H1 (cell line): ENCODE measurements around the gene VAMP2. TPM values are rescaled to one million over a fixed set of nuclear protein-coding genes. Genes with fewer than 3 reads are reported as not detected.

Experiments
- BCL11A ChIP-seq, 2 experiments: IDR thresholded peaks; one replicate each; pipeline ENCODE4 v1.6.1; 2011; ENCODE audit warnings: low read depth in 2 of 2, low read length in 2 of 2, mild to moderate bottlenecking in 2 of 2
- CEBPB ChIP-seq: IDR thresholded peaks from 2 replicates; pipeline ENCODE4 v1.6.1; 2012; ENCODE audit warnings: low read depth, low read length
- CHD7 ChIP-seq: fragments of 300-600 bp; sonication (generic); IDR thresholded peaks from 2 replicates; pipeline ENCODE4 v1.7.1; 2012; ENCODE audit warnings: low read length, moderate library complexity, mild to moderate bottlenecking, inconsistent platforms; ENCODE audit not compliant: insufficient replicate concordance
- GTF2F1 ChIP-seq: IDR thresholded peaks from 2 replicates; pipeline ENCODE4 v1.6.1; 2012; ENCODE audit warnings: low read depth, low read length, improper control_type of control experiment, borderline replicate concordance
- polyA plus RNA-seq, 7 experiments: library from polyadenylated mRNA; depleted of rRNA in 3 of 7; stranded (reverse) in 5 of 7; unstranded in 2 of 7; fragments of >200 nt in 5 of 7; fragments of 200-250 nt in 2 of 7; gene quantifications; 1 replicate in 5 of 7; 2 replicates in 1 of 7; 4 replicates in 1 of 7; pipeline versions ENCODE4 v1.2.1 to v1.2.3, GENCODE V29; 2011 to 2013; ENCODE audit warnings: missing spikeins in 2 of 7, mixed read lengths in 2 of 7
- total RNA-seq: library from RNA; stranded (reverse); fragmentation: NEBNext Ultra II Directional; extraction: Animal tissue kit (Norgen Biotek cat#: 25700); gene quantifications from 2 replicates; pipeline ENCODE4 v1.2.1, GENCODE V29; 2021

VAMP2 gene
- total and polyA plus RNA-seq, 2 of the 8 experiments (the other 6 are each of a cell fraction or from before 2014, with no cell fraction given): 19.3 to 20.5 TPM

- TF ChIP-seq CHD7 (no peak), CEBPB (no peak), GTF2F1 (no peak), BCL11A (IDR thresholded peaks at IDR 0.05; ENCODE audit: low read depth in 2 of 2, low read length in 2 of 2) (no peak)
Observed at GRCh38 chr17:8126491-8127066, 36.2 kb downstream of the VAMP2 start (continued).
